ENCODE data around the gene ZNF467. TPM values are rescaled to one million over a fixed set of nuclear protein-coding genes. Genes with fewer than 3 reads are reported as not detected.

The ZNF467 gene
- total and polyA plus RNA-seq, 12 donors: 2.2 to 10.5 (median 4.7) TPM

- WGBS, 2 donors: 54 to 56% methylated on average over 11 of the region's 11 CpGs
- peak in 4 of 8 donors; percentile 9 to 36 (median 26) for ATAC-seq
- intact Hi-C loops (cut with DNase I): loop anchor here in 3 of 10 donors (5.0 to 10.0 kb wide), 3 partner anchors 56 to 119 kb away; partner anchors contain the start of genes ZNF467 (in 1 of the 3) and ZNF862 (in 1 of the 3)
- Histone ChIP-seq H3K36me3 (peaks cover 0 to 15% (median 5%) of the 10 kb centered on the region in 9 donors), H3K9me3 (peaks cover 0 to 11% (median 6%) of the 10 kb centered on the region in 11 donors), H3K27ac (peak overlapping the region; percentile 67 to 91 (median 86)), H3K4me1 (peaks cover 13 to 69% (median 39%) of the 10 kb centered on the region in 9 donors), H3K27me3 (no peaks in the 10 kb centered on the region), H3K4me3 (peak overlapping the region in 9 of 10 donors; percentile 63 to 82 (median 76))
- no peak for DNase-seq
- no peak for TF ChIP-seq CTCF (IDR thresholded peaks at IDR 0.05)
Measured at GRCh38 chr7:149716007-149716931, 57.1 kb downstream of the ZNF467 start.

- TF ChIP-seq CTCF (IDR thresholded peaks at IDR 0.05): no peak
- Histone ChIP-seq H3K27me3 (no peaks in the 10 kb centered on the region), H3K4me1 (peaks cover 10 to 61% (median 39%) of the 10 kb centered on the region in 9 donors), H3K27ac (peak overlapping the region; percentile 67 to 91 (median 86)), H3K9me3 (peaks cover 0 to 19% (median 14%) of the 10 kb centered on the region in 11 donors), H3K4me3 (peak overlapping the region; percentile 63 to 82 (median 76)), H3K36me3 (peaks cover 0 to 9% (median 0%) of the 10 kb centered on the region in 9 donors)
- 37 to 51% methylated on average over 8 of the region's 8 CpGs for WGBS, 2 donors
- no peak for DNase-seq
- intact Hi-C loops (cut with DNase I): loop anchor here in 3 of 10 donors (5.0 to 10.0 kb wide), 3 partner anchors 57 to 119 kb away; partner anchors contain the start of genes ZNF467 (in 1 of the 3) and ZNF862 (in 1 of the 3)
- no peak for ATAC-seq
Measured at GRCh38 chr7:149715476-149715875, 57.9 kb downstream of the ZNF467 start.

GRCh38 chr7:149714910-149715471 lies 58.4 kb downstream of the ZNF467 start:
- intact Hi-C loops (cut with DNase I): loop anchor here in 3 of 10 donors (5.0 to 10.0 kb wide), 3 partner anchors 57 to 120 kb away; partner anchors contain the start of genes ZNF467 (in 1 of the 3) and ZNF862 (in 1 of the 3)
- 3% methylated on average over 34 to 48 of the region's 48 CpGs for WGBS, 2 donors
- ATAC-seq (peak in 2 of 8 donors; percentile 1 to 5), DNase-seq (no peak)
- Histone ChIP-seq H3K27me3 (no peaks in the 10 kb centered on the region), H3K4me3 (peak overlapping the region; percentile 63 to 82 (median 76)), H3K9me3 (peaks cover 0 to 24% (median 16%) of the 10 kb centered on the region in 11 donors), H3K27ac (peak overlapping the region; percentile 67 to 91 (median 86)), H3K4me1 (peaks cover 10 to 56% (median 35%) of the 10 kb centered on the region in 9 donors), H3K36me3 (peaks cover 0 to 9% (median 0%) of the 10 kb centered on the region in 9 donors)
- TF ChIP-seq CTCF (IDR thresholded peaks at IDR 0.05): no peak

Other genes starting within 250 kb of the ZNF467 start
- 10 to 100 TPM in 6 of 10 donors, 1 to 10 TPM in 4; 7.4 to 13.3 (median 10.5) TPM for gene ZNF862, start 64.8 kb upstream of the ZNF467 start, total RNA-seq
- gene ZNF862, start 64.8 kb upstream of the ZNF467 start, polyA plus RNA-seq: 1 to 10 TPM; 3.9 to 9.6 TPM
- 100 to 1,000 TPM in 5 of 10 donors, 10 to 100 TPM in 5; 69.2 to 119 (median 96.7) TPM for gene ATP6V0E2, start 100.4 kb upstream of the ZNF467 start, total RNA-seq
- gene ATP6V0E2, start 100.4 kb upstream of the ZNF467 start, polyA plus RNA-seq: 10 to 100 TPM; 27.5 to 46.5 TPM